Cortex of kidney (tissue), 1 donor: ENCODE data around the gene TGFB1.
"Not testable (repeated sequence)": the region's sequence is repeated elsewhere in the genome, so short reads cannot be mapped to it uniquely, and the experiment has no call there.

Experiments used
- DNase-seq: peaks from one replicate; lab custom pipeline; 2025; lab: John Stamatoyannopoulos, UW

TGFB1 gene

GRCh38 chr19:41300555-41300954, 53.2 kb downstream of the TGFB1 start:
- DNase-seq = no peak

- no peak for DNase-seq
Measured at GRCh38 chr19:41299755-41300089, 54.0 kb downstream of the TGFB1 start.

GRCh38 chr19:41299046-41299754, 54.5 kb downstream of the TGFB1 start:
- no peak for DNase-seq

GRCh38 chr19:41298348-41298964, 55.3 kb downstream of the TGFB1 start:
- DNase-seq = no peak

- DNase-seq = no peak
Measured at GRCh38 chr19:41297628-41298347, 55.9 kb downstream of the TGFB1 start.

GRCh38 chr19:41296433-41296871, 57.3 kb downstream of the TGFB1 start:
- DNase-seq = no peak

GRCh38 chr19:41295499-41295898, 58.2 kb downstream of the TGFB1 start:
- DNase-seq = no peak

GRCh38 chr19:41294393-41294792, 59.3 kb downstream of the TGFB1 start:
- DNase-seq = no peak

GRCh38 chr19:41289814-41290213, 63.9 kb downstream of the TGFB1 start:
- not testable (repeated sequence) for DNase-seq

GRCh38 chr19:41288673-41289530, 64.8 kb downstream of the TGFB1 start:
- no peak for DNase-seq
